Measurements from ENCODE around the gene COL11A2.
A peak's percentile ranks its signal among the peaks of the same experiment; 100 is the strongest.

Gene COL11A2

DNA sequence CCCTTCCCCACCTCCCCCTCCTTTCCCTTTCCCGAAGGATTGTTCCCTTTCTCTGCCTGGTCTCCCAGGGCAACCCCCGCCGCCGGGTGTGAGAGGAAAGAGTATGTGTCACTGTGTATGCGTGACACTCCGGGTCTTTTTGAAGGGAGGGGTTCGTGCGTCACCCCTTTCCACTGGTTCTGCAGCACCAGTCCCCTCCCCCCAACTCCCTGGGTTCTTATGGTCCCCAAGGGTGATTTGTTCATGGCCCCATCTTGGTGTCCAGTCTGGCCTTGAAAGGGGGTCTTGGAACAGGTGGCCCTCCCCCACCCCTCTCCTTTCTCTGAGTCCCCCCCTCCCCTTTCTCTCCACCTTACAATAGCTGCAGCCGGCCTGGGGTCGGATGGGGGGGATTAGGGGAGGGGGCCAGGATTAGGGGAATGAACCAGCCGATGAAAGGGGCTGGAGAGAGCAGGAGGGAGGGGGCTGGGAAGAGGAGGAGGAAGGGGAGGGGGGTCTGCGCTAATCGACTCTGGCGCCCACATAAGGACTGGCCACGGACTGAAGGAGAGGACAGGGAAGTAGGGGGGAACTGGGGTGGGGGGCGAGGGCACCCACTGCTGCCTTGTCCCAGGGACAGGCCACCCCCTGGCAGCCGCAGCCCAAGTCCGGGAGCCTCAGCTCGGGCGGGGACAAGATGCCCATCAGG, 14.7 kb upstream of the COL11A2 start:
- TF ChIP-seq NFIC (IDR thresholded peaks at IDR 0.05) (no peak), TCF12 (IDR thresholded peaks at IDR 0.05; ENCODE audit: low read depth) (no peak), TEAD4 (IDR thresholded peaks at IDR 0.05) (no peak), TAF1 (IDR thresholded peaks at IDR 0.05; ENCODE audit: low read depth) (no peak), FOXM1 (IDR thresholded peaks at IDR 0.05; ENCODE audit: borderline replicate concordance, low read depth) (no peak), YY1 (IDR thresholded peaks at IDR 0.05; ENCODE audit: low read depth) (no peak), CEBPB (IDR thresholded peaks at IDR 0.05) (no peak), ZBTB7A (IDR thresholded peaks at IDR 0.05; ENCODE audit: low read depth) (no peak; the same call in 1 of the 2 replicates), MAX (IDR thresholded peaks at IDR 0.05) (no peak), CREB1 (IDR thresholded peaks at IDR 0.05; ENCODE audit: low read depth) (no peak)
- TF ChIP-seq, protein P1, sequence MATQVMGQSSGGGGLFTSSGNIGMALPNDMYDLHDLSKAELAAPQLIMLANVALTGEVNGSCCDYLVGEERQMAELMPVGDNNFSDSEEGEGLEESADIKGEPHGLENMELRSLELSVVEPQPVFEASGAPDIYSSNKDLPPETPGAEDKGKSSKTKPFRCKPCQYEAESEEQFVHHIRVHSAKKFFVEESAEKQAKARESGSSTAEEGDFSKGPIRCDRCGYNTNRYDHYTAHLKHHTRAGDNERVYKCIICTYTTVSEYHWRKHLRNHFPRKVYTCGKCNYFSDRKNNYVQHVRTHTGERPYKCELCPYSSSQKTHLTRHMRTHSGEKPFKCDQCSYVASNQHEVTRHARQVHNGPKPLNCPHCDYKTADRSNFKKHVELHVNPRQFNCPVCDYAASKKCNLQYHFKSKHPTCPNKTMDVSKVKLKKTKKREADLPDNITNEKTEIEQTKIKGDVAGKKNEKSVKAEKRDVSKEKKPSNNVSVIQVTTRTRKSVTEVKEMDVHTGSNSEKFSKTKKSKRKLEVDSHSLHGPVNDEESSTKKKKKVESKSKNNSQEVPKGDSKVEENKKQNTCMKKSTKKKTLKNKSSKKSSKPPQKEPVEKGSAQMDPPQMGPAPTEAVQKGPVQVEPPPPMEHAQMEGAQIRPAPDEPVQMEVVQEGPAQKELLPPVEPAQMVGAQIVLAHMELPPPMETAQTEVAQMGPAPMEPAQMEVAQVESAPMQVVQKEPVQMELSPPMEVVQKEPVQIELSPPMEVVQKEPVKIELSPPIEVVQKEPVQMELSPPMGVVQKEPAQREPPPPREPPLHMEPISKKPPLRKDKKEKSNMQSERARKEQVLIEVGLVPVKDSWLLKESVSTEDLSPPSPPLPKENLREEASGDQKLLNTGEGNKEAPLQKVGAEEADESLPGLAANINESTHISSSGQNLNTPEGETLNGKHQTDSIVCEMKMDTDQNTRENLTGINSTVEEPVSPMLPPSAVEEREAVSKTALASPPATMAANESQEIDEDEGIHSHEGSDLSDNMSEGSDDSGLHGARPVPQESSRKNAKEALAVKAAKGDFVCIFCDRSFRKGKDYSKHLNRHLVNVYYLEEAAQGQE (IDR thresholded peaks at IDR 0.05; ENCODE audit: low read depth) = no peak

DNA sequence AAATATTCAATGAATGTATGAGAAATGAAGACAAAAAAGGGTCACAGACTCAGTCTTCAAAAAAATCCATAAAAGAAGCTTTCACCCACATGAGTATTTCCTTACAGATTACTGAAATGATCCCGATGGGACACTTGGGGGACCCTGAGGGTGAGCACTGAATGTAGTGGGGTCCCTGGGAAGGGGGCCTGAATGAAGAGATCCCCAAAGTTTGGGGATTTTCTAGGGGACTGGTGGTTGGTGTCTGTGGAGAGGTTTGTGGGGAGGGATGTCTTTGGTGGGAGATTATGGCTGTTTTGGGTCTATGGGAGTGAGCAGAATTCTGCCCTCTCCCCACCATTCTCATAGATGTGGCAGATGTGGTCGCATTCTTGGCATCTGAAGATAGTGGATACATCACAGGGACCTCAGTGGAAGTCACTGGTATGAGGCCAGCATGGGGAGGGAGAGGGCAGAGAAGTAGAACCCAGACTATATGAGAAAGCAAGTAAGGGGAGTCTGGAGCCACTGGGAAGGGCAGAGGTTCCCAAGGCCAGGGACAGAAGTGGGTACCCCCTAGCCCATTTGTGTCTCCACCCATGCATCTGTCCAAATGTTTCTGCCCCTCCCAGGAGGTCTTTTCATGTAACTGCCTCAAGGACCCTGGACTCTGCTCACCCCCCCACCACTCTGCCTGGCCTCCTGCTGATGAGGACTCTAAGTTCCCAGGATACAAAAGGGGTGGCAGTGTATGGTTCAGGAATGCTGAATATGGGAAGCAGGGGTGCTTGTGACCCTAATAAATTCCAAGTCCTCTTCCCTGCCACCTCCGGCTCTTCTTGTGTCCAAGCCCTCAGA, 14.0 kb upstream of the COL11A2 start:
- no peak for TF ChIP-seq NFIC (IDR thresholded peaks at IDR 0.05)
- no peak for TF ChIP-seq USF1 (IDR thresholded peaks at IDR 0.05)
- no peak for TF ChIP-seq CEBPB (IDR thresholded peaks at IDR 0.05)
- TF ChIP-seq ZBTB7A (IDR thresholded peaks at IDR 0.05; ENCODE audit: low read depth) = no peak
- TF ChIP-seq EGR1 (IDR thresholded peaks at IDR 0.05) = no peak
- TF ChIP-seq, protein P1 (IDR thresholded peaks at IDR 0.05; ENCODE audit: low read depth) = no peak
- TF ChIP-seq YY1 (IDR thresholded peaks at IDR 0.05; ENCODE audit: low read depth) = no peak
- no peak for TF ChIP-seq CREB1 (IDR thresholded peaks at IDR 0.05; ENCODE audit: low read depth)
- no peak for TF ChIP-seq RAD21 (IDR thresholded peaks at IDR 0.05; ENCODE audit: low read depth)

DNA sequence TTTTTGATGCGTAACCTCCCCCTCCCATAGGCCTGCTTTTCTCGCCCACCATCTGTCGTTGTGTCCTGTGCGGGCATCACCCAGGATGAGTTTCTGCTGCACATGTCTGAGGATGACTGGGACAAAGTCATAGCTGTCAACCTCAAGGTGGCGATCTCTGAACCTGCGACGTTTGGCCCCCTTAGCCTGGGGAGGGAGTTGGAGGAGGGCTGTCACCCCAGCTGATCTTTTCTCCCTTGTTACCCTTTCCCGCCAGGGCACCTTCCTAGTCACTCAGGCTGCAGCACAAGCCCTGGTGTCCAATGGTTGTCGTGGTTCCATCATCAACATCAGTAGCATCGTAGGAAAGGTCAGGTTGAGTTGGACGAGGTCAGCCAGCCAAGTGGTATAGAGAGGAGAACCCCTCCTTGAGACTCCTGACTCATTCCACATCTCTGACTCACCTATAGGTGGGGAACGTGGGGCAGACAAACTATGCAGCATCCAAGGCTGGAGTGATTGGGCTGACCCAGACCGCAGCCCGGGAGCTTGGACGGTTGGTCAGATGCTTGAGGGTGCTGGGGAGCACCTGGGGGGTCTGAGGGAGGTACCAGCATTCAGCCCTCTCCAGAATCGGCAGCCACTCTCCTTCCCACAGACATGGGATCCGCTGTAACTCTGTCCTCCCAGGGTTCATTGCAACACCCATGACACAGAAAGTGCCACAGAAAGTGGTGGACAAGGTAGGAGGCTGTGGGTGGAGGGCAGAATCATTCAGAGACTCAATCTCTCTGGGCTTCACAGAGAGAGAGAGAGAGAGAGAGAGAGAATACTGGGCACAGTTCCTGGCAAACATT, 13.1 kb upstream of the COL11A2 start:
- TF ChIP-seq TEAD4 (IDR thresholded peaks at IDR 0.05) (peak; percentile 32; the same call in 1 of the 2 replicates), CEBPB (IDR thresholded peaks at IDR 0.05) (no peak)

GRCh38 chr6:33204415-33205190, 12.3 kb upstream of the COL11A2 start, which contains the start of gene HSD17B8:
TSS of gene HSD17B8 (plus strand) at chr6:33204655. CDS start at chr6:33204669, 14 bp downstream.
- TF ChIP-seq FOXM1 (IDR thresholded peaks at IDR 0.05; ENCODE audit: borderline replicate concordance, low read depth) (no peak), YY1 (IDR thresholded peaks at IDR 0.05; ENCODE audit: low read depth) (peak; percentile 85), CEBPB (IDR thresholded peaks at IDR 0.05) (no peak), MAX (IDR thresholded peaks at IDR 0.05) (peak; percentile 11; the same call in 1 of the 2 replicates), TAF1 (IDR thresholded peaks at IDR 0.05; ENCODE audit: low read depth) (peak; percentile 82), EGR1 (IDR thresholded peaks at IDR 0.05) (0 out of 2 replicates have a peak, but pooled peaks have one; percentile 13), EP300 (IDR thresholded peaks at IDR 0.05; ENCODE audit: borderline replicate concordance) (0 out of 2 replicates have a peak, but pooled peaks have one; percentile 6), TCF12 (IDR thresholded peaks at IDR 0.05; ENCODE audit: low read depth) (no peak; the same call in 1 of the 2 replicates), TEAD4 (IDR thresholded peaks at IDR 0.05) (no peak), CREB1 (IDR thresholded peaks at IDR 0.05; ENCODE audit: low read depth) (no peak)

DNA sequence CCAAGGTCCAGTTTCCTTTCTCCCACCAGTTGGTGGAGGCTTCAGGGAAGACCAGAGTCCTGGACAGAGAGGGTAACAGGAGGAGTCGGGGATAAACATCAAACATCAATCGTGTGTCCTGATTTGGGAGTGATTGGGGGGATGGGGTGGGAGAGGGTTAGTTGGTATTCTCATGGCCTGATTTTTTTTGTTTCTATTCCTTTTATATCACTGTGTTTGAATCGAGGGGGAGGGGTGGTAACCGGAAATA, 11.8 kb upstream of the COL11A2 start:
- no peak for TF ChIP-seq EGR1 (IDR thresholded peaks at IDR 0.05)
- TF ChIP-seq TCF12 (IDR thresholded peaks at IDR 0.05; ENCODE audit: low read depth) = no peak
- TF ChIP-seq CEBPB (IDR thresholded peaks at IDR 0.05) = no peak
- no peak for TF ChIP-seq EP300 (IDR thresholded peaks at IDR 0.05; ENCODE audit: borderline replicate concordance)
- no peak for TF ChIP-seq USF1 (IDR thresholded peaks at IDR 0.05)
- no peak for TF ChIP-seq RAD21 (IDR thresholded peaks at IDR 0.05; ENCODE audit: low read depth)
- TF ChIP-seq TEAD4 (IDR thresholded peaks at IDR 0.05) = no peak
- no peak for TF ChIP-seq YY1 (IDR thresholded peaks at IDR 0.05; ENCODE audit: low read depth)
- TF ChIP-seq FOXM1 (IDR thresholded peaks at IDR 0.05; ENCODE audit: borderline replicate concordance, low read depth) = no peak
- no peak for TF ChIP-seq TAF1 (IDR thresholded peaks at IDR 0.05; ENCODE audit: low read depth)
- no peak for TF ChIP-seq NFIC (IDR thresholded peaks at IDR 0.05)
- TF ChIP-seq ZBTB7A (IDR thresholded peaks at IDR 0.05; ENCODE audit: low read depth) = no peak
- TF ChIP-seq CREB1 (IDR thresholded peaks at IDR 0.05; ENCODE audit: low read depth) = no peak
- TF ChIP-seq, protein P1 (IDR thresholded peaks at IDR 0.05; ENCODE audit: low read depth) = no peak
